ENCODE results near the gene DEFB119. TPM values are rescaled to one million over a fixed set of nuclear protein-coding genes. Genes with fewer than 3 reads are reported as not detected.

DEFB119 gene
- polyA plus RNA-seq, 3 donors: not detected

Other genes with a start within 250 kb of the DEFB119 start
- gene DEFB115, start 132.9 kb downstream of the DEFB119 start, polyA plus RNA-seq (ENCODE audit: insufficient read length in 3 of 3): not detected
- gene DEFB116, start 82.0 kb downstream of the DEFB119 start, polyA plus RNA-seq (ENCODE audit: insufficient read length in 3 of 3): not detected
- not detected for gene DEFB118, start 22.0 kb downstream of the DEFB119 start, polyA plus RNA-seq (ENCODE audit: insufficient read length in 3 of 3)
- not detected for gene DEFB121, start 15.6 kb upstream of the DEFB119 start, polyA plus RNA-seq (ENCODE audit: insufficient read length in 3 of 3)
- not detected for gene DEFB123, start 50.0 kb upstream of the DEFB119 start, polyA plus RNA-seq (ENCODE audit: insufficient read length in 3 of 3)
- gene DEFB124, start 84.5 kb upstream of the DEFB119 start, polyA plus RNA-seq (ENCODE audit: insufficient read length in 3 of 3): under 1 TPM in 1 of 3 donors, not detected in 2; 0.36 TPM
- under 1 TPM; 0.11 to 0.91 (median 0.34) TPM for gene REM1, start 84.7 kb upstream of the DEFB119 start, polyA plus RNA-seq (ENCODE audit: insufficient read length in 3 of 3)
- 100 to 1,000 TPM; 129 to 156 (median 142) TPM for gene HM13, start 123.9 kb upstream of the DEFB119 start, polyA plus RNA-seq (ENCODE audit: insufficient read length in 3 of 3)
- gene ID1, start 214.7 kb upstream of the DEFB119 start, polyA plus RNA-seq (ENCODE audit: insufficient read length in 3 of 3): 100 to 1,000 TPM; 173 to 221 (median 197) TPM
- 1 to 10 TPM; 1.3 to 3.0 (median 2.8) TPM for gene COX4I2, start 247.3 kb upstream of the DEFB119 start, polyA plus RNA-seq (ENCODE audit: insufficient read length in 3 of 3)

All from renal cortex interstitium (tissue), 3 donors.